HG02798 (cell line): ENCODE measurements around the gene DHX34.
"Not testable (repeated sequence)": the region's sequence is repeated elsewhere in the genome, so short reads cannot be mapped to it uniquely, and the experiment has no call there.

Experiments used
- ATAC-seq: cut with Tn5 transposase; IDR thresholded peaks from one replicate; pipeline ENCODE4 v1.9.1; 2021; ENCODE audit warnings: mild to moderate bottlenecking; ENCODE audit not compliant: unreplicated experiment, poor library complexity

DHX34 gene

DNA sequence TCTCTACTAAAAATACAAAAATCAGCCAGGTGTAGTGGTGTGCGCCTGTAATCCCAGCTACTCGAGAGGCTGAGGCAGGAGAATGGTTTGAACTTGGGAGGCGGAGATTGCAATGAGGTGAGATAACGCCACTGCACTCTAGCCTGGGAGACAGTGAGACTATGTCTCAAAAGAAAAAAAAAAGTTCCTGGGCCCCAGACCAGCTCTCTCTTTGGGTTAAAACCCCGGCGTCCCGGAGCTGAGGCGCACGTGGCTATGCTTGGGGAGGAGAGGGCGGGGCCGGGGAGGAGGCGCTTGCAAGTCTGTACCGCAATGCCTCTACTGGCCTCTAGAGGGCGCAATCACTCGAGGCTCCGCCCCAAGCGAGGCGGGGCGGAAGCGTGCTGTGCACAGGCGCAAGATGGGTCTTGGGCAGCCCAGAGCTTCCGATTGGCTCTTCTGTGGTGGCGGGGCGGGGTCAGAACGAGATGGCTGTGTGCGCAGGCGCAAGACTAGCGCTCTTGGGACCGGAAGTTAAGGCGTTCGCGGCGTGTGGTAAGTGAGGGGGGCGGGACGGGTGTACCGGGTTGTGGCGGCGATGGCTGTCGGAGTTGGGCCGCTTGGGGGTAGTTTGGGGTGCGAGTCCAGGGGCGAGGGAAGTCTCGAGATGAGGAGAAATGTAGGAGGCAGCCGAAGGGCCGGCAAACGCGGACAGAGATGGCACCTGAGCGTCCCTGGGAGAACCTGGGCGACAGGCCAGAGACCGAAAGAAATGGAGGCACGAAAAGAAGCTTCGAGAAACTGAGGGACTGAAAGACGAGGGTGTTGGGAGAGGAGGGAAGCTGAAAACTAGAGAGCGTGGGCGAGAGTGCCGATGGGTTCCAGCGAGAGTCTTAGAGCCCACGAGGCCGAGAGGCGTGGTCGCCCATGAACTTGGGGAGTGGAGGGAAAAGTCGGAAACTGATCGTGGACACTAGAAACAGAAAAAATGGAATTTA, at the start of gene DHX34:
Gene DHX34 (plus strand): TSS at position 497 of the 977 bp plus-strand sequence. CDS start 3,716 bp downstream, outside the sequence.
- ATAC-seq: peak; percentile 98

DNA sequence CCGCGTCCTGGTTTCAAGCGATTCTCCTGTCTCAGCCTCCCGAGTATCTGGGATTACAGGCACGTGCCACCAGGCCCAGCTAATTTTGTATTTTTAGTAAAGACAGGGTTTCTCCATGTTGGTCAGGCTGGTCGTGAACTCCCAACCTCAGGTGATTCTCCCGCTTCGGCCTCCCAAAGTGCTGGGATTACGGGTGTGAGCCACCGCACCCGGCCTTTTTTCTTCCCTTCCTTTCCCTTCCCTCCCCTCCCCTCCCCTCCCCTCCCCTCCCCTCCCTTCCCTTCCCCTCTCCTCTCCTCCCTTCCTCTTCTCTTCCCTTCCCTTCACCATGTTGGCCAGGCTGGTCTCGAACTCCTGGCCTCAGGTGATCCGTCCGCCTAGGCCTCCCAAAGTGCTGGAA, 48.2 kb upstream of the DHX34 start:
- ATAC-seq: not testable (repeated sequence)

DNA sequence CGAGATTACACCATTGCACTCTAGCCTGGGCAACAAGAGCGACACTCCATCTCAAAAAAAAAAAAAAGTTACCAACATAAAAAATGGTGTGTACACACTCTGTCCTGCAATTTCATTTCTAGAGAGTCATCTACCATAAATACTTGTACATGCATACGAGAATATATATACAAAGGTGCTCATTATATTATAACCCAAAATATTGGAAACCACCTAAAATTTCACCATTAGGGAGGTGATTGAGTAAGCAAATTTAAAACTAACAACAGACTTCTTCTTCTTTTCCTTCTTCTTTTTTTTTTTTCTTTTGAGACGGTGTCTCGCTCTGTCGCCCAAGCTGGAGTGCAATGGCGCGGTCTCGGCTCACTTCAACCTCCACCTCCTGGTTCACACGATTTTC, 46.9 kb upstream of the DHX34 start:
- ATAC-seq: no peak

DNA sequence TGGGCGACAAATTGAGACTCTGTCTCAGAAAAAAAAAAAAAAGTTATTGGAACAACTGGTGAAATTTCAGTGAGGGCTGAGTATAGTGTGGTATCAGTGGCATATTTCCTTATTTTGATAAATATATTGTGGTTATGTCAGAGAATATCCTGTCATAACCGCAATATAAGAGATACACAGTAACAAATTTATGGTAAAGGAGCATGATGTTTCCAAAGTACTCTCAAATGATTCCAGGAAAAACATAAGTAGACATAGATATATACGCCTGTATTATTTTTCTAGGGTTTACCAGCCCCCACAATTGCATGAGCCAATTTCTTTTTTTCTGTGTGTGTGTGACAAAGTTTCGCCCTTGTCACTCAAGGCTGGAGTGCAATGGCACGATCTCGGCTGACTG, 45.1 kb upstream of the DHX34 start:
- no peak for ATAC-seq

GRCh38 chr19:47305309-47305751, 43.8 kb upstream of the DHX34 start:
- ATAC-seq: no peak

GRCh38 chr19:47306303-47306702, 42.8 kb upstream of the DHX34 start:
- no peak for ATAC-seq

DNA sequence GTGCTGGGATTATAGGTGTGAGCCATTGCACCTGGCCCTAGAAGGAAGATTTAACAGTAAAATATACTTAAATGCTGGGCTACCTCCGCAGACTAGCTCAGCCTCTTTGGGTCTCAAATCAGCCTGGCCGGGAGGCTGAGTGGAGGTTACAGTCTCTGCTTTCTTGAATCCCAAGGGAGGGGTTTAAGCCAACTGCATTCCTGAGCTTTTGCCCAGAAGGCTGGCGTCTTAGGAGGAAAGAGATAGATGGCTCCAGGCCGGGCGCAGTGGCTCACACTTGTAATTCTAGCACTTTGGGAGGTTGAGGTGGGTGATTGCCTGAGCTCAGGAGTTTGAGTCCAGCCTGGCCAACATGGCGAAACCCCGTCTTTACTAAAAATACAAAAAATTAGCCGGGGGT, 40.1 kb upstream of the DHX34 start:
- no peak for ATAC-seq

- no peak for ATAC-seq
Observed at GRCh38 chr19:47309608-47310007, 39.5 kb upstream of the DHX34 start, which contains the start of gene C5AR1. C5AR1 (plus strand) TSS chr19:47309861; CDS start chr19:47309896, 35 bp downstream.

DNA sequence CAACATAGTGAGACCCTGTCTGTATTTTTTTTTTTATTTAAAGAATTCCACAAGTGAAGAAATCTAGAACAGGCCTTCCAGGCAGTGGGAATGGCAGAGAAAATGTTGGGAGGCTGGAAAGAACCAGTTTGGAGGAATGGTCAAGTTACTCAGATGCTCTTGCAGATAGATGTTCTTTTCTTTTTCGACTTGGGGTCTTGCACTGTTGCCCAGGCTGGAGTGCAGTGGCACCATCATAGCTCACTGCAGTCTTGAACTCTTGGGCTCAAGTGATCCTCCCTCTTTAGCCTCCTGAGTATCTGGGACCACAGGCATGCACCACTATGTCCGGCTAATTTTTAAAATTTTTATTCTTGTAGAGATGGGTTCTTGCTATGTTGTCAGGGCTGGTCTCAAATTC, 38.8 kb upstream of the DHX34 start:
- ATAC-seq: no peak

- no peak for ATAC-seq
Observed at GRCh38 chr19:47310819-47311218, 38.3 kb upstream of the DHX34 start.

- no peak for ATAC-seq
Observed at GRCh38 chr19:47312366-47313006, 36.6 kb upstream of the DHX34 start.

DNA sequence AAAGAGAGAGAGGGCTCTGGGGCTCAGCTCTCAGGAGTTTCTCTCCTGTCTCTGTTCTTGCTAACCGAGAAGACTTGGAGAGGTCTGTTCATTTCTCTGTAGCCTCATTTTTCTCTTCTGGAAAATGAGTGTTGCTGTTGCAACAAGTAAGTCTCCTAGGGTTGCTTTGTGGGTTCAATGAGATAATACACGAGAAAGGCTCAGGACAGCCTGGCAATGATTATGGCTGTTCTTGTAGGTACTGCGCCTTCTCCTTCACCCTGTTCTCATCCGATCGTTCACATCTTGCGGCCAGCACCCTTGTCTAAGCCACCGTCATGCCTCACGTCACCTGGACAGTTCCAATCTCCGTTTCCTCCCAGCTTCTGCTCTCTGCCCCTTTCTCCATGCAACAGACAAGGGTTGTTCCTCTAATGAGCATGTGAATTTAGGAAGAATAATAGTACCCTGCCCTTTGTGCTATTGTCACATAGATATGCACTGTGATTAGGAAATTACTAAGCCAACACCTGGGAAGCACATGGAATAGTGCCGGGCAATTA, 35.3 kb upstream of the DHX34 start:
- no peak for ATAC-seq

DNA sequence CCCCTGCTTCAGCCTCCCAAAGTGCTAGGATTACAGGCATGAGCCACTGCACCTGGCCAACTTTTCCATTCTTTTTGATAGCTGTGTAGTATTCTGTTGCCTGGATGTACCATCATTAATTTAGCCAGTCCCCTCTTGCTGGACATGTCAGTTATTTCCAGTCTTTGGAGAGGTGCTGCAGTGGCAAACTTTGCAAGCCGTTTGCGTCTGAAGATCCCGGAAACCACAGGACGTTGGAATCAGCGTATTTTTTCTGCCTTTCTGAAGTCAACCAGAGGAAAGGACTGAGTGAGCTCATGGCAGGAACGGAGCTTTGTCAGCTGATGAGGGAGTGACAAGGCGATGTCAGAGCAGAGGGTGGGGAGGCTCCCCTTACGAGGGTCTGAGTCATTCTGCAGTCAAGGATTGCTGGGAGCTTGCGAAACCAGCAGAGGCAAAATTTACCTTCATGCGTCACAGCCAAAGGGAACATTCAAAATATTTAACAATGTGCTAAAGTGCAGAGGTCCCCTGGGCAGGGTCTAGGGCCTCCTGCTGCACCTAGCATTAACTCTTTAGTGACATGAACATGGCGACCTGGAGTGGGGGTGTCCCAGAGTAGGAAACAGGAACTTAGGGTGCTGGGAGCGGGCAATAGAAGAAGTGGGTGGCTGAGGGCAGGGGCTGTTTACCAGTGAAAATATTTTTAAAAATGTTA, 33.8 kb upstream of the DHX34 start:
- ATAC-seq: no peak

GRCh38 chr19:47316513-47316912, 32.6 kb upstream of the DHX34 start:
- no peak for ATAC-seq

DNA sequence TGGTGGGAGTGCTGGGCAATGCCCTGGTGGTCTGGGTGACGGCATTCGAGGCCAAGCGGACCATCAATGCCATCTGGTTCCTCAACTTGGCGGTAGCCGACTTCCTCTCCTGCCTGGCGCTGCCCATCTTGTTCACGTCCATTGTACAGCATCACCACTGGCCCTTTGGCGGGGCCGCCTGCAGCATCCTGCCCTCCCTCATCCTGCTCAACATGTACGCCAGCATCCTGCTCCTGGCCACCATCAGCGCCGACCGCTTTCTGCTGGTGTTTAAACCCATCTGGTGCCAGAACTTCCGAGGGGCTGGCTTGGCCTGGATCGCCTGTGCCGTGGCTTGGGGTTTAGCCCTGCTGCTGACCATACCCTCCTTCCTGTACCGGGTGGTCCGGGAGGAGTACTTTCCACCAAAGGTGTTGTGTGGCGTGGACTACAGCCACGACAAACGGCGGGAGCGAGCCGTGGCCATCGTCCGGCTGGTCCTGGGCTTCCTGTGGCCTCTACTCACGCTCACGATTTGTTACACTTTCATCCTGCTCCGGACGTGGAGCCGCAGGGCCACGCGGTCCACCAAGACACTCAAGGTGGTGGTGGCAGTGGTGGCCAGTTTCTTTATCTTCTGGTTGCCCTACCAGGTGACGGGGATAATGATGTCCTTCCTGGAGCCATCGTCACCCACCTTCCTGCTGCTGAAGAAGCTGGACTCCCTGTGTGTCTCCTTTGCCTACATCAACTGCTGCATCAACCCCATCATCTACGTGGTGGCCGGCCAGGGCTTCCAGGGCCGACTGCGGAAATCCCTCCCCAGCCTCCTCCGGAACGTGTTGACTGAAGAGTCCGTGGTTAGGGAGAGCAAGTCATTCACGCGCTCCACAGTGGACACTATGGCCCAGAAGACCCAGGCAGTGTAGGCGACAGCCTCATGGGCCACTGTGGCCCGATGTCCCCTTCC, 28.9 kb upstream of the DHX34 start:
- no peak for ATAC-seq

- no peak for ATAC-seq
Observed at GRCh38 chr19:47321630-47322029, 27.5 kb upstream of the DHX34 start.

- no peak for ATAC-seq
Observed at GRCh38 chr19:47322058-47322457, 27.1 kb upstream of the DHX34 start.

- ATAC-seq: no peak
Observed at GRCh38 chr19:47323409-47323808, 25.7 kb upstream of the DHX34 start.

DNA sequence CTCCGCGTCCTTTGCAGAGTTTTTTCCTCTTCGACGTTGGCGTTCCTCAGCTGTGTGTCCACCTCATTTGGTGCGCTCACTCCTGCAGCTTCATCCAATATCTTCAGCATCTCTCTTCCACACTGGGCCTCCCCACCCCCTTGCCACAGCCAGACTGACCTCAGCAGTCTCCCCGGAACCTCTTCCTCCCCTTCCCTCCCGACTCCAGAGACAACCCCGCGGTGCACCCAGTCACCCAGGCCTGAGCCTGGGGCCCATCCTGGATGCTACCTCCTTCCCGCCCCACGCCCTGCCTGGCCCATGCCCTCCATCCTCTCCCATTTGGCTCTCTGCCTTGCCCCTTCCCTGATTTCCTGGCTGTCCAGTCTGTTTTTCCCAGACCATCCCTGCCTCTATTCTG, 25.2 kb upstream of the DHX34 start:
- no peak for ATAC-seq
